Keratinocyte (primary cell): ENCODE measurements around the gene CCN6. TPM values are rescaled to one million over a fixed set of nuclear protein-coding genes. Genes with fewer than 3 reads are reported as not detected.

Experiments used
- DNase-seq: peaks from one replicate; pipeline ENCODE4 v3.0.0-alpha.2; 2011; ENCODE audit warnings: low read depth, missing footprints, low spot score
- FAIRE-seq: peaks from 2 replicates; lab custom pipeline; 2011; peaks lifted over from hg19 to GRCh38; lab: Jason Lieb, UNC
- H2AFZ ChIP-seq: 2 replicates; pipeline ENCODE4 v1.6.0; 2012; ENCODE audit warnings: low read length, control low read depth, inconsistent platforms; ENCODE audit not compliant: control insufficient read depth
- H3K27ac ChIP-seq: 2 replicates; pipeline ENCODE4 v1.5.1; 2011; ENCODE audit warnings: low read length; ENCODE audit not compliant: control insufficient read depth, insufficient read depth
- H3K27me3 ChIP-seq: 3 replicates; pipeline ENCODE4 v1.6.0; 2011; ENCODE audit warnings: low read length; ENCODE audit not compliant: control insufficient read depth, insufficient read depth; ENCODE audit errors: extremely low read depth
- H3K36me3 ChIP-seq, 2 experiments: 2 replicates in 1 of 2; 3 replicates in 1 of 2; pipeline ENCODE4 v1.5.1; 2011; ENCODE audit warnings: low read length in 2 of 2, mild to moderate bottlenecking in 1 of 2; ENCODE audit not compliant: control insufficient read depth in 2 of 2, insufficient read depth in 2 of 2; ENCODE audit errors: extremely low read depth in 1 of 2
- H3K4me1 ChIP-seq: 3 replicates; pipeline ENCODE4 v1.5.1; 2011; ENCODE audit warnings: low read length; ENCODE audit not compliant: control insufficient read depth, insufficient read depth; ENCODE audit errors: extremely low read depth
- H3K4me2 ChIP-seq: 3 replicates; pipeline ENCODE4 v1.6.0; 2011; ENCODE audit warnings: low read depth, low read length; ENCODE audit not compliant: control insufficient read depth, insufficient read depth; ENCODE audit errors: extremely low read depth
- H3K4me3 ChIP-seq, 3 experiments: fragments of 200-600 bp in 1 of 3; sonication (generic) in 1 of 3; 2 replicates in 2 of 3; 3 replicates in 1 of 3; pipeline ENCODE4 v1.5.1; 2011 to 2016; ENCODE audit warnings: low read length in 3 of 3, mild to moderate bottlenecking in 3 of 3, control low read depth in 2 of 3, inconsistent platforms in 1 of 3, low read depth in 1 of 3, mixed read lengths in 1 of 3, mixed run types in 1 of 3, moderate library complexity in 1 of 3; ENCODE audit not compliant: control insufficient read depth in 2 of 3, insufficient read depth in 2 of 3; ENCODE audit errors: extremely low read depth in 1 of 3
- H3K79me2 ChIP-seq: 2 replicates; pipeline ENCODE4 v1.6.0; 2012; ENCODE audit warnings: low read length; ENCODE audit not compliant: control insufficient read depth, insufficient read depth
- H3K9ac ChIP-seq: 3 replicates; pipeline ENCODE4 v1.6.0; 2011; ENCODE audit warnings: low read length; ENCODE audit not compliant: control insufficient read depth, insufficient read depth; ENCODE audit errors: extremely low read depth
- H3K9me1 ChIP-seq: 3 replicates; pipeline ENCODE4 v1.6.0; 2011; ENCODE audit warnings: low read length; ENCODE audit not compliant: control insufficient read depth, insufficient read depth; ENCODE audit errors: extremely low read depth
- H3K9me3 ChIP-seq: 2 replicates; pipeline ENCODE4 v1.5.1; 2012; ENCODE audit warnings: low read depth, low read length; ENCODE audit not compliant: control insufficient read depth
- H4K20me1 ChIP-seq: 3 replicates; pipeline ENCODE4 v1.6.0; 2011; ENCODE audit warnings: low read length; ENCODE audit not compliant: control insufficient read depth, insufficient read depth; ENCODE audit errors: extremely low read depth
- EZH2 ChIP-seq: IDR thresholded peaks from one replicate; pipeline ENCODE4 v1.6.1; 2012; ENCODE audit warnings: inconsistent platforms, mild to moderate bottlenecking, low read length, moderate library complexity
- dilution Hi-C: fragments of 300-500 bp; cut with MboI; formaldehyde crosslinking; loops from one replicate; pipeline ENCODE4 v1.7.0; 2020; ENCODE audit warnings: low sequenced_read_pairs; ENCODE audit not compliant: extremely low pct_ligation_motif_present
- polyA plus RNA-seq, 5 experiments: library from polyadenylated mRNA; depleted of rRNA in 3 of 5; stranded (reverse) in 3 of 5; stranded (forward) in 1 of 5; unstranded in 1 of 5; fragments of >200 nt; gene quantifications; 1 replicate in 1 of 5; 2 replicates in 3 of 5; 3 replicates in 1 of 5; pipeline versions ENCODE4 v1.2.1 to v1.2.3, GENCODE V29; 2011 to 2012; ENCODE audit warnings: missing spikeins in 2 of 5, low read depth in 1 of 5, low replicate concordance in 1 of 5
- TF ChIP-seq, protein P1 (sequence below), 3 experiments: IDR thresholded peaks in 1 of 3; conservative IDR thresholded peaks in 1 of 3; optimal IDR thresholded peaks in 1 of 3; 2 replicates in 2 of 3; 3 replicates in 1 of 3; pipeline versions ENCODE3 to v1.5.1; 2011; ENCODE audit warnings: low read length in 3 of 3, mild to moderate bottlenecking in 3 of 3, moderate library complexity in 2 of 3, control low read depth in 1 of 3, inconsistent platforms in 1 of 3; ENCODE audit not compliant: insufficient read depth in 2 of 3; ENCODE audit errors: extremely low read depth in 1 of 3

CCN6 gene
- polyA plus RNA-seq, 1 donor (not counting 4 experiments of a cell fraction or from before 2014, with no cell fraction given): 0.90 TPM

DNA sequence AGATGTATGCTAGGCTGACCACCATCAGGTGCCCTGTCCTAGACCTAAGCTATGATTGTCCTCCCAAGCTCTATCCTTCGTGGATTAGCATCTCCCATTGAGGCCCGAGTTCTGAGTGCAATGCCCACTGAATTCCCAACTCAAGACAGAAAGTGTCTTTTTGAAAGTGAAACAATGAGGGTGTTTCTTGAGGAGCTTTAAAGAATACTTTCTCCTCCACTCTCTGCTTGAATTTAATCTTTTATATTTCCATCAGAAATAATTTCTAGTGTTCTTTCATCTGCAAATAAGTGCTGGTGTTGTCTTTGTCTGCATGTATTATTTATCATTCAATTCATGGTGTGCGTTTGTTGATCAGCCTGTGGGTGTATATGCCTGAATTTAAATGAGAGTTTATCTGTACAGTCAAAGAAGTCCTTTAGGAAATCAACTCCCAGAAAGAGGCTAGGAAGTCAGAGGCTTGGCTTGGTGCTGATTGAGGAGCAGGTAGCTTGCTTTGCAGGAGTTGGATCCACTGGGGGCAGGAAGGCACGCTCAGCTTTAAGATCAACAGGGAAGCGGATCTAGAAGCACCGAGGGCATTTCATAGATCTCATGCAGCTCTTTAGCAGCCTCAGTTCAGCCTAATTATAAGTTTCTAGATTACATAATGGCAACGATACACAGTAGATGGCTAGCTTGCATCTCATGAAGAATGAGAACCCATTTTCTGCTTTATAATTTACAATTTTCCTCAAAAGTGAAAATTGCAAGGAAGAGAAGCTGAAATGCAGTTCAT is 36.0 kb upstream of the CCN6 start:
- no peaks in the 10 kb centered on the region for H4K20me1 ChIP-seq
- no peaks in the 10 kb centered on the region for H3K27me3 ChIP-seq
- H3K4me3 ChIP-seq: no peak overlapping the region
- no peaks in the 10 kb centered on the region for H3K9me3 ChIP-seq
- dilution Hi-C loops: no loop called here
- H3K9ac ChIP-seq: no peak overlapping the region
- TF ChIP-seq, protein P1, sequence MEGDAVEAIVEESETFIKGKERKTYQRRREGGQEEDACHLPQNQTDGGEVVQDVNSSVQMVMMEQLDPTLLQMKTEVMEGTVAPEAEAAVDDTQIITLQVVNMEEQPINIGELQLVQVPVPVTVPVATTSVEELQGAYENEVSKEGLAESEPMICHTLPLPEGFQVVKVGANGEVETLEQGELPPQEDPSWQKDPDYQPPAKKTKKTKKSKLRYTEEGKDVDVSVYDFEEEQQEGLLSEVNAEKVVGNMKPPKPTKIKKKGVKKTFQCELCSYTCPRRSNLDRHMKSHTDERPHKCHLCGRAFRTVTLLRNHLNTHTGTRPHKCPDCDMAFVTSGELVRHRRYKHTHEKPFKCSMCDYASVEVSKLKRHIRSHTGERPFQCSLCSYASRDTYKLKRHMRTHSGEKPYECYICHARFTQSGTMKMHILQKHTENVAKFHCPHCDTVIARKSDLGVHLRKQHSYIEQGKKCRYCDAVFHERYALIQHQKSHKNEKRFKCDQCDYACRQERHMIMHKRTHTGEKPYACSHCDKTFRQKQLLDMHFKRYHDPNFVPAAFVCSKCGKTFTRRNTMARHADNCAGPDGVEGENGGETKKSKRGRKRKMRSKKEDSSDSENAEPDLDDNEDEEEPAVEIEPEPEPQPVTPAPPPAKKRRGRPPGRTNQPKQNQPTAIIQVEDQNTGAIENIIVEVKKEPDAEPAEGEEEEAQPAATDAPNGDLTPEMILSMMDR (optimal IDR thresholded peaks at IDR 0.05 in 1 of 3, IDR thresholded peaks at IDR 0.05 in 1 of 3, conservative IDR thresholded peaks at IDR 0.05 in 1 of 3; ENCODE audit: extremely low read depth in 1 of 3, insufficient read depth in 2 of 3, low read length in 3 of 3): no peak
- TF ChIP-seq EZH2: no peak
- no peaks in the 10 kb centered on the region for H3K36me3 ChIP-seq
- no peak for DNase-seq
- no peaks in the 10 kb centered on the region for H3K9me1 ChIP-seq
- no peak overlapping the region for H3K4me2 ChIP-seq
- H2AFZ ChIP-seq: no peak overlapping the region
- FAIRE-seq: no peak
- peaks cover 23% of the 10 kb centered on the region for H3K4me1 ChIP-seq
- H3K27ac ChIP-seq: no peak overlapping the region
- no peaks in the 10 kb centered on the region for H3K79me2 ChIP-seq

DNA sequence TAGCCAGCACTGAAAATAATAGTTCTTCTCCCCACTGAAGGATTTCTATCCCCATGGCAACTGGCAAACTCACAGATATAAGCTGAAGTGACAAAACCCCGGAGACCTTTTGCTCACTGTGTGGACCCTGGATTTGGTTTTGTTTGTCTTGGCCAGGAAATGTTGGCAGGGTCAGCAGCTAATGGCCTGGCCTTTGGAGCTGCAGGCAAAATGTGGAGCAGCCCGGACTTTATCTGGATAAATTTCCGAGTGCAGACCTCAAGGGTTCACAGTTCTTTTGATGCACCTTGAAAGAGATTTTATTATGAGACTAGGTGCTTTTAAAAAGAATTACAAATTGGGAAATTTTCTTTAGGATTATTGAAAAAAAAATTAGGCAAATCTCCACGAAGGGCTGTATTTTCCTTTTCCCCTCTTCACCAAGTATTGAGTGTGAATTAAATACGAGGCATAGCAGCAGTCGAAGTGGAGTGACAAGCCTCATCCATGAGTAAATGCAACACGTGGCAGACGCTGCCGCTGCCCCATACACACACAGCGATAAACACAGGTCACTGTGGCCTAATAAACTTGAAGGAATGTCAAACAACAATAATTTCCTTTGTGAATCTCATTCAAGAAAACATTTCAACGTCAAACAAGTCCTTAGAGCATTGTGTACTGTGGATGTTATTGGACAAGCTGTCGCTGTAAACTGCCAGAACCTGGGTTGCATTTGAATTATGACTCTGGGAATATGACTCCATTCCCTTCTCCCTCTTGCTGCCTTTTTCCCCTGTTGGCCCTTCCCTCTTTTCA is 35.1 kb upstream of the CCN6 start:
- Histone ChIP-seq H3K36me3 (no peaks in the 10 kb centered on the region), H3K4me2 (no peak overlapping the region), H3K9ac (no peak overlapping the region), H3K79me2 (no peaks in the 10 kb centered on the region), H3K4me1 (peaks cover 23% of the 10 kb centered on the region), H3K9me3 (peaks cover 3% of the 10 kb centered on the region), H3K4me3 (no peak overlapping the region), H3K27ac (no peak overlapping the region), H2AFZ (no peak overlapping the region), H3K9me1 (no peaks in the 10 kb centered on the region), H4K20me1 (no peaks in the 10 kb centered on the region), H3K27me3 (no peaks in the 10 kb centered on the region)
- TF ChIP-seq EZH2: no peak
- TF ChIP-seq, protein P1 (optimal IDR thresholded peaks at IDR 0.05 in 1 of 3, IDR thresholded peaks at IDR 0.05 in 1 of 3, conservative IDR thresholded peaks at IDR 0.05 in 1 of 3; ENCODE audit: extremely low read depth in 1 of 3, insufficient read depth in 2 of 3, low read length in 3 of 3): no peak
- FAIRE-seq (no peak), DNase-seq (no peak)
- dilution Hi-C loops: no loop called here
